Measurements from ENCODE around the gene ANKH. TPM values are rescaled to one million over a fixed set of nuclear protein-coding genes. Genes with fewer than 3 reads are reported as not detected.

Gene ANKH
- total RNA-seq, 1 donor from 2014 or later, result 0.19 TPM

- H3K27ac ChIP-seq, result no peak overlapping the region
- H3K36me3 Mint-ChIP-seq, result no peaks in the 10 kb centered on the region
- H3K4me3 Mint-ChIP-seq, result no peak overlapping the region
- no peaks in the 10 kb centered on the region for H3K9me3 Mint-ChIP-seq
- H3K9me3 ChIP-seq (ENCODE audit: low read depth), result no peaks in the 10 kb centered on the region
- no peaks in the 10 kb centered on the region for H3K36me3 ChIP-seq
- no peak overlapping the region for H3K4me3 ChIP-seq
- H3K9ac ChIP-seq, result no peak overlapping the region
- H3K27me3 ChIP-seq, result no peaks in the 10 kb centered on the region
- no peaks in the 10 kb centered on the region for H4K20me1 ChIP-seq (ENCODE audit: low read depth)
- H3K4me2 ChIP-seq, result no peak overlapping the region
- H2AFZ ChIP-seq (replicated peaks), result no peak overlapping the region
- peaks cover 2% of the 10 kb centered on the region for H3K27me3 Mint-ChIP-seq (ENCODE audit: insufficient read depth, low read depth)
- TF ChIP-seq EZH2phosphoT487 (IDR thresholded peaks at IDR 0.05), result no peak
- TF ChIP-seq EZH2 (IDR thresholded peaks at IDR 0.05), result no peak
- DNase-seq (ENCODE audit: low spot score), result no peak
- no peaks in the 10 kb centered on the region for H3K4me1 Mint-ChIP-seq
- H3K27ac Mint-ChIP-seq, result no peak overlapping the region
- no peaks in the 10 kb centered on the region for H3K79me2 ChIP-seq (ENCODE audit: low read depth)
- no peaks in the 10 kb centered on the region for H3K4me1 ChIP-seq
- no peaks in the 10 kb centered on the region for H3F3A ChIP-seq (ENCODE audit: low read depth)
Measured at GRCh38 chr5:14895301-14895700, 23.7 kb upstream of the ANKH start.

GRCh38 chr5:14894748-14895147 is 23.2 kb upstream of the ANKH start:
- Mint-ChIP-seq H3K27me3 (ENCODE audit: insufficient read depth, low read depth) (peaks cover 2% of the 10 kb centered on the region), H3K4me3 (no peak overlapping the region), H3K36me3 (no peaks in the 10 kb centered on the region), H3K9me3 (no peaks in the 10 kb centered on the region), H3K27ac (no peak overlapping the region), H3K4me1 (no peaks in the 10 kb centered on the region)
- DNase-seq (ENCODE audit: low spot score), result no peak
- no peaks in the 10 kb centered on the region for H3K79me2 ChIP-seq (ENCODE audit: low read depth)
- no peak overlapping the region for H2AFZ ChIP-seq (replicated peaks)
- no peaks in the 10 kb centered on the region for H3K36me3 ChIP-seq
- H3F3A ChIP-seq (ENCODE audit: low read depth), result no peaks in the 10 kb centered on the region
- H3K4me1 ChIP-seq, result no peaks in the 10 kb centered on the region
- H3K4me2 ChIP-seq, result no peak overlapping the region
- H3K9ac ChIP-seq, result no peak overlapping the region
- no peaks in the 10 kb centered on the region for H3K27me3 ChIP-seq
- H3K9me3 ChIP-seq (ENCODE audit: low read depth), result no peaks in the 10 kb centered on the region
- H4K20me1 ChIP-seq (ENCODE audit: low read depth), result no peaks in the 10 kb centered on the region
- no peak overlapping the region for H3K4me3 ChIP-seq
- TF ChIP-seq CTCF (IDR thresholded peaks at IDR 0.05) (no peak), EZH2phosphoT487 (IDR thresholded peaks at IDR 0.05) (no peak), EZH2 (IDR thresholded peaks at IDR 0.05) (no peak)
- no peak overlapping the region for H3K27ac ChIP-seq

- Histone ChIP-seq H3K36me3 (no peaks in the 10 kb centered on the region), H3K27me3 (no peaks in the 10 kb centered on the region), H4K20me1 (ENCODE audit: low read depth) (no peaks in the 10 kb centered on the region), H3F3A (ENCODE audit: low read depth) (no peaks in the 10 kb centered on the region), H3K27ac (no peak overlapping the region), H2AFZ (replicated peaks) (no peak overlapping the region), H3K9me3 (ENCODE audit: low read depth) (no peaks in the 10 kb centered on the region), H3K79me2 (ENCODE audit: low read depth) (no peaks in the 10 kb centered on the region), H3K4me1 (peaks cover 6% of the 10 kb centered on the region), H3K9ac (no peak overlapping the region), H3K4me2 (no peak overlapping the region), H3K4me3 (no peak overlapping the region)
- no peaks in the 10 kb centered on the region for H3K9me3 Mint-ChIP-seq
- DNase-seq (ENCODE audit: low spot score), result no peak
- H3K4me3 Mint-ChIP-seq, result no peak overlapping the region
- peaks cover 2% of the 10 kb centered on the region for H3K27me3 Mint-ChIP-seq (ENCODE audit: insufficient read depth, low read depth)
- no peak for TF ChIP-seq EZH2 (IDR thresholded peaks at IDR 0.05)
- no peak for TF ChIP-seq CTCF (IDR thresholded peaks at IDR 0.05)
- TF ChIP-seq EZH2phosphoT487 (IDR thresholded peaks at IDR 0.05), result no peak
- H3K4me1 Mint-ChIP-seq, result no peaks in the 10 kb centered on the region
- H3K27ac Mint-ChIP-seq, result no peak overlapping the region
- H3K36me3 Mint-ChIP-seq, result no peaks in the 10 kb centered on the region
Measured at GRCh38 chr5:14893381-14893780, 21.8 kb upstream of the ANKH start.

GRCh38 chr5:14890846-14891245 is 19.3 kb upstream of the ANKH start:
- no peak overlapping the region for H2AFZ ChIP-seq (replicated peaks)
- Mint-ChIP-seq H3K27ac (no peak overlapping the region), H3K4me1 (no peaks in the 10 kb centered on the region), H3K9me3 (no peaks in the 10 kb centered on the region), H3K36me3 (no peaks in the 10 kb centered on the region), H3K27me3 (ENCODE audit: insufficient read depth, low read depth) (peaks cover 2% of the 10 kb centered on the region), H3K4me3 (no peak overlapping the region)
- no peaks in the 10 kb centered on the region for H4K20me1 ChIP-seq (ENCODE audit: low read depth)
- TF ChIP-seq EZH2phosphoT487 (IDR thresholded peaks at IDR 0.05), result no peak
- no peak for TF ChIP-seq EZH2 (IDR thresholded peaks at IDR 0.05)
- TF ChIP-seq CTCF (IDR thresholded peaks at IDR 0.05), result no peak
- no peak overlapping the region for H3K9ac ChIP-seq
- no peak overlapping the region for H3K4me3 ChIP-seq
- no peaks in the 10 kb centered on the region for H3K36me3 ChIP-seq
- H3K4me2 ChIP-seq, result no peak overlapping the region
- H3K27ac ChIP-seq, result no peak overlapping the region
- H3K79me2 ChIP-seq (ENCODE audit: low read depth), result no peaks in the 10 kb centered on the region
- DNase-seq (ENCODE audit: low spot score), result no peak
- H3K9me3 ChIP-seq (ENCODE audit: low read depth), result no peaks in the 10 kb centered on the region
- H3F3A ChIP-seq (ENCODE audit: low read depth), result no peaks in the 10 kb centered on the region
- no peaks in the 10 kb centered on the region for H3K27me3 ChIP-seq
- H3K4me1 ChIP-seq, result peaks cover 8% of the 10 kb centered on the region

All from neural progenitor cell (in vitro differentiated cells).